ENCODE data around the gene FANCE.

The FANCE gene

GRCh38 chr6:35489995-35490791 lies 38.1 kb downstream of the FANCE start:
- Histone ChIP-seq H3K27ac (ENCODE audit: poor library complexity, severe bottlenecking) (peak overlapping the region; percentile 96), H3K4me3 (ENCODE audit: severe bottlenecking) (no peak overlapping the region), H3K27me3 (ENCODE audit: insufficient read depth, poor library complexity, severe bottlenecking) (no peaks in the 10 kb centered on the region), H3K9me3 (ENCODE audit: severe bottlenecking) (no peaks in the 10 kb centered on the region), H3K4me1 (ENCODE audit: insufficient read depth, poor library complexity, severe bottlenecking) (peaks cover 68% of the 10 kb centered on the region), H3K36me3 (ENCODE audit: low read depth) (peaks cover under 1% of the 10 kb centered on the region; the same call in 1 of the 2 replicates)
- no peak for ATAC-seq (ENCODE audit: low read depth)
- TF ChIP-seq CTCF (IDR thresholded peaks at IDR 0.05; ENCODE audit: poor library complexity, severe bottlenecking): no peak
- DNase-seq (ENCODE audit: low spot score): peak; percentile 69

GRCh38 chr6:35490821-35491557 lies 38.9 kb downstream of the FANCE start:
- Histone ChIP-seq H3K27ac (ENCODE audit: poor library complexity, severe bottlenecking) (peak overlapping the region; percentile 96), H3K4me3 (ENCODE audit: severe bottlenecking) (no peak overlapping the region), H3K36me3 (ENCODE audit: low read depth) (no peaks in the 10 kb centered on the region), H3K4me1 (ENCODE audit: insufficient read depth, poor library complexity, severe bottlenecking) (peaks cover 60% of the 10 kb centered on the region), H3K27me3 (ENCODE audit: insufficient read depth, poor library complexity, severe bottlenecking) (no peaks in the 10 kb centered on the region), H3K9me3 (ENCODE audit: severe bottlenecking) (no peaks in the 10 kb centered on the region)
- TF ChIP-seq CTCF (IDR thresholded peaks at IDR 0.05; ENCODE audit: poor library complexity, severe bottlenecking): no peak
- ATAC-seq (ENCODE audit: low read depth): no peak
- no peak for DNase-seq (ENCODE audit: low spot score)

GRCh38 chr6:35491558-35492257 lies 39.6 kb downstream of the FANCE start:
- no peak for TF ChIP-seq CTCF (IDR thresholded peaks at IDR 0.05; ENCODE audit: poor library complexity, severe bottlenecking)
- Histone ChIP-seq H3K4me3 (ENCODE audit: severe bottlenecking) (no peak overlapping the region), H3K4me1 (ENCODE audit: insufficient read depth, poor library complexity, severe bottlenecking) (peaks cover 56% of the 10 kb centered on the region), H3K36me3 (ENCODE audit: low read depth) (no peaks in the 10 kb centered on the region), H3K9me3 (ENCODE audit: severe bottlenecking) (no peaks in the 10 kb centered on the region), H3K27me3 (ENCODE audit: insufficient read depth, poor library complexity, severe bottlenecking) (no peaks in the 10 kb centered on the region), H3K27ac (ENCODE audit: poor library complexity, severe bottlenecking) (peak overlapping the region; percentile 96)
- peak; percentile 51 for DNase-seq (ENCODE audit: low spot score)
- ATAC-seq (ENCODE audit: low read depth): no peak

- DNase-seq (ENCODE audit: low spot score) (no peak), ATAC-seq (ENCODE audit: low read depth) (no peak)
- Histone ChIP-seq H3K4me3 (ENCODE audit: severe bottlenecking) (no peak overlapping the region), H3K9me3 (ENCODE audit: severe bottlenecking) (no peaks in the 10 kb centered on the region), H3K27me3 (ENCODE audit: insufficient read depth, poor library complexity, severe bottlenecking) (no peaks in the 10 kb centered on the region), H3K36me3 (ENCODE audit: low read depth) (no peaks in the 10 kb centered on the region), H3K27ac (ENCODE audit: poor library complexity, severe bottlenecking) (peak overlapping the region; percentile 96), H3K4me1 (ENCODE audit: insufficient read depth, poor library complexity, severe bottlenecking) (peaks cover 49% of the 10 kb centered on the region)
- no peak for TF ChIP-seq CTCF (IDR thresholded peaks at IDR 0.05; ENCODE audit: poor library complexity, severe bottlenecking)
These were observed 40.3 kb downstream of the FANCE start for GRCh38 chr6:35492258-35492973.
